Caco-2 (cell line): ENCODE results near the gene CNIH3. TPM values are rescaled to one million over a fixed set of nuclear protein-coding genes. Genes with fewer than 3 reads are reported as not detected.

Experiments used
- BruUV-seq: library from RNA; stranded (reverse); fragments of 400-500 nt; replicated peaks from 2 replicates; lab custom pipeline; 2021; lab: Mats Ljungman, UMichigan
- CTCF ChIA-PET: fragments of 300-600 bp; sonication (Branson Sonifier 250); formaldehyde crosslinking; loops from one replicate; lab custom pipeline; 2022; ENCODE audit warnings: antibody characterized with exemption; lab: Charles Lee
- POLR2A ChIA-PET: fragments of 300-600 bp; sonication (Branson Sonifier 250); formaldehyde crosslinking; loops from one replicate; lab custom pipeline; 2022; ENCODE audit warnings: antibody characterized with exemption; lab: Charles Lee
- DNase-seq, 2 experiments: peaks; one replicate each; pipeline versions ENCODE4 v3.0.0 to v3.0.0-alpha.2; 2020 to 2022
- H3K27me3 ChIP-seq: replicated peaks from 2 replicates; pipeline ENCODE4 v1.6.0; 2011; ENCODE audit warnings: low read length; ENCODE audit not compliant: control insufficient read depth, insufficient read depth
- H3K36me3 ChIP-seq: 2 replicates; pipeline ENCODE4 v1.5.1; 2011; ENCODE audit warnings: low read length; ENCODE audit not compliant: control insufficient read depth, insufficient read depth
- H3K4me1 ChIP-seq: fragments of 250-450 bp; sonication (Bioruptor Pico); 2 replicates; pipeline ENCODE4 v1.5.1; 2020; ENCODE audit warnings: mild to moderate bottlenecking
- H3K4me3 ChIP-seq: 2 replicates; pipeline ENCODE4 v1.5.1; 2011; ENCODE audit warnings: low read depth, mild to moderate bottlenecking, control low read depth, low read length
- H3K9me3 ChIP-seq: fragments of 250-450 bp; sonication (Bioruptor Pico); 2 replicates; pipeline ENCODE4 v1.5.1; 2020; ENCODE audit warnings: mild to moderate bottlenecking, moderate library complexity
- H3K27ac Mint-ChIP-seq: one replicate; pipeline ENCODE4 v1.8.0; 2022; ENCODE audit warnings: mixed read lengths; ENCODE audit not compliant: unreplicated experiment
- H3K27me3 Mint-ChIP-seq: one replicate; pipeline ENCODE4 v1.8.0; 2022; ENCODE audit warnings: mixed read lengths; ENCODE audit not compliant: insufficient read depth, unreplicated experiment
- H3K36me3 Mint-ChIP-seq: one replicate; pipeline ENCODE4 v1.8.0; 2022; ENCODE audit warnings: mild to moderate bottlenecking, mixed read lengths; ENCODE audit not compliant: insufficient read depth, unreplicated experiment
- H3K4me1 Mint-ChIP-seq: one replicate; pipeline ENCODE4 v1.8.0; 2022; ENCODE audit warnings: low read depth, mixed read lengths; ENCODE audit not compliant: unreplicated experiment
- H3K4me3 Mint-ChIP-seq: one replicate; pipeline ENCODE4 v1.8.0; 2022; ENCODE audit warnings: mild to moderate bottlenecking, moderate library complexity, mixed read lengths; ENCODE audit not compliant: unreplicated experiment
- H3K9me3 Mint-ChIP-seq: one replicate; pipeline ENCODE4 v1.8.0; 2022; ENCODE audit warnings: mixed read lengths; ENCODE audit not compliant: unreplicated experiment
- intact Hi-C: fragments of 100-400 bp; cut with micrococcal nuclease; formaldehyde crosslinking; loops from one replicate; pipeline ENCODE4 v1.10.0; 2022; ENCODE audit not compliant: unreplicated experiment
- total RNA-seq: library from RNA; stranded (reverse); gene quantifications from 2 replicates; pipeline ENCODE4 v1.2.3, GENCODE V29; 2022
- TF ChIP-seq, protein P1 (sequence below), 2 experiments: fragments of 200-600 bp in 1 of 2; IDR thresholded peaks; 1 replicate in 1 of 2; 2 replicates in 1 of 2; pipeline versions ENCODE4 v1.5.1 to v1.8.0; 2011 to 2022; ENCODE audit warnings: antibody characterized with exemption in 1 of 2, control low read depth in 1 of 2, inconsistent platforms in 1 of 2, low read depth in 1 of 2, low read length in 1 of 2, mild to moderate bottlenecking in 1 of 2, moderate library complexity in 1 of 2; ENCODE audit not compliant: insufficient read depth in 1 of 2, severe bottlenecking in 1 of 2, unreplicated experiment in 1 of 2

The CNIH3 gene
- total RNA-seq, 1 experiment from 2014 or later: 2.2 TPM

DNA sequence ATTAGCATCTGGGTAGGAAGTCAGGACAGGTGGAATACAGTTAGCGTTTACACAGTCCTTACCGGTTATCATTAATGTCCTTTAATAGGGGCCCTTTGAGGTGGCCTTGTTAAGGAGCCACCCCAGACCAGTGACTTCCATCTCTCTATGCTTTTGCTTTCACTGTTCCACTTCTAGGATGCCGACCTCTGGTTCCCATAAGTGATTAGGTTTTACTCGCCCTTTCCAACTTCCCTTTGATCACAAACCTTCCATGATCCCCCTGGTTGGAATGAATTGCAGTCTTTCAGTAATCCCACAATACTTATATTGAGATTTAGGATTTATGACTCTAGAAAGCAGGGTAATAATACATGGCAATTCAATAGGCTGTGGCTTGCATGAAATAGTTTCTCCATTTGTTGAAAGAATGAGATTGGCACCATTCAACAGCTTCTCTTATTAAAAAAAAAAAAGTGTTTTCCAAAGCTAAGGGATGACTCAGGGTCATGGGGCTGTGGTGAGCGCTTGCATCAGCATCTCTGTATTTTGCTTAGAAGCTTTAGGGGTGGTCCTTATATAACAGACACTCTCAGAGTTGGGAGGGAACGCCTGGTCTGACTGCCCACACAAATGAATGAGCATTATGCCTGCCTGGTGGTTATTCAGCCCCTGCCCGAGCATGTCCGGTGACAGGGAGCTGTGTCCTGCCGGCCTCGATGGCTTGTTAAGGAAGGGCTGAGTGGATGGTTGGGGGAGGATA, 110.5 kb downstream of the CNIH3 start:
- Mint-ChIP-seq H3K27ac (no peak overlapping the region), H3K4me1 (no peaks in the 10 kb centered on the region), H3K27me3 (peaks cover 7% of the 10 kb centered on the region), H3K9me3 (no peaks in the 10 kb centered on the region), H3K36me3 (no peaks in the 10 kb centered on the region), H3K4me3 (no peak overlapping the region)
- intact Hi-C loops: no loop called here
- no peak for DNase-seq
- Histone ChIP-seq H3K4me3 (no peak overlapping the region), H3K9me3 (no peaks in the 10 kb centered on the region), H3K4me1 (no peaks in the 10 kb centered on the region), H3K27me3 (no peaks in the 10 kb centered on the region; the same call in 1 of the 2 replicates), H3K36me3 (no peaks in the 10 kb centered on the region)
- ChIA-PET CTCF (no interaction called here), POLR2A (no interaction called here)
- TF ChIP-seq, protein P1, sequence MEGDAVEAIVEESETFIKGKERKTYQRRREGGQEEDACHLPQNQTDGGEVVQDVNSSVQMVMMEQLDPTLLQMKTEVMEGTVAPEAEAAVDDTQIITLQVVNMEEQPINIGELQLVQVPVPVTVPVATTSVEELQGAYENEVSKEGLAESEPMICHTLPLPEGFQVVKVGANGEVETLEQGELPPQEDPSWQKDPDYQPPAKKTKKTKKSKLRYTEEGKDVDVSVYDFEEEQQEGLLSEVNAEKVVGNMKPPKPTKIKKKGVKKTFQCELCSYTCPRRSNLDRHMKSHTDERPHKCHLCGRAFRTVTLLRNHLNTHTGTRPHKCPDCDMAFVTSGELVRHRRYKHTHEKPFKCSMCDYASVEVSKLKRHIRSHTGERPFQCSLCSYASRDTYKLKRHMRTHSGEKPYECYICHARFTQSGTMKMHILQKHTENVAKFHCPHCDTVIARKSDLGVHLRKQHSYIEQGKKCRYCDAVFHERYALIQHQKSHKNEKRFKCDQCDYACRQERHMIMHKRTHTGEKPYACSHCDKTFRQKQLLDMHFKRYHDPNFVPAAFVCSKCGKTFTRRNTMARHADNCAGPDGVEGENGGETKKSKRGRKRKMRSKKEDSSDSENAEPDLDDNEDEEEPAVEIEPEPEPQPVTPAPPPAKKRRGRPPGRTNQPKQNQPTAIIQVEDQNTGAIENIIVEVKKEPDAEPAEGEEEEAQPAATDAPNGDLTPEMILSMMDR (IDR thresholded peaks at IDR 0.05; ENCODE audit: insufficient read depth in 1 of 2, low read depth in 1 of 2, low read length in 1 of 2, severe bottlenecking in 1 of 2, unreplicated experiment in 1 of 2): no peak
- BruUV-seq: no TSS peak

DNA sequence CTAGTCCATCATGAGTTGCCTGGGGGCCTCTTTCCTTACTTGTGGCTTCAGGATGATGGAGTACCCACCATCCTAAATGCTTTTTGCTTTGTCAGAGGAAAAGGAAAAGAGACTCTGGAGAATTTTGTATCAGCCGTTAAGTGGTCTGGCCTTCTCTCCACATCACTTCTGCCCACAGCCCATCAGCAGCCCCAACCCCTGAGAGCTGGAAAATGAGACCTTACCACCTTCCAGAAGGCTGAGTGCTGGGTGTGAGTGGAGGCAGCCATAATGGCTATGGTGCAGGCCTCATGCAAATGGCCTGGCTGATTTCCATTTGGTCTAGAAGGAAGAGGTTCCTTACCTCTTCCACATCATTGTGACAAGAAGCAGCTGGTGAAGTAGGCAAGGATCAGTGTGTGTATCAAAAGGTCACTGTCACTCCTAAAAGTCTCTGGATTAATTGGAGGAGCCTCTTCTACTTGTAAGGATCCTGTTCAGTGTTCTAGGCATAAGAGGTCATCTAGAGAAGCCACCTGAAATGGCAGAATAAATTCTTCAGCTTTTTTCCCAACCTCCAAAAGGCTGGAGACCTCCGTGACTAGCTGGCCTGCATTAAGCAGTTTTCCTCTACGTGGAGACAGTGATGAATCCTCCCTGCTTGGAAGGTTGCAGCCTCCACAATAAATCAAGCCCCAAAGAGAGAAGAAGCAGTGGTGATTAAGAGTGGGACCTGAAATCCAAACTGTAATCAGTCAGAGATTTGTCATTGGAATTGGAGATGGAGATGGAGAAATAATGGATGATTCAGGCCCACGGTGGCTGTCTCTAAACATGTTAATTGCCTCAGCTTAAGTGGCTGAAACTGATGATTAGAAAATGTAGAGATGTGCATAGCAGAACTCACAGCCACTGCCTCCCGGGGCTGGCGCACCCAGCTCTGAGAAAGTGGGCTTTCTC, 111.5 kb downstream of the CNIH3 start:
- H3K27ac Mint-ChIP-seq: no peak overlapping the region
- no peaks in the 10 kb centered on the region for H3K9me3 Mint-ChIP-seq
- Histone ChIP-seq H3K4me3 (no peak overlapping the region), H3K36me3 (no peaks in the 10 kb centered on the region), H3K27me3 (no peaks in the 10 kb centered on the region; the same call in 1 of the 2 replicates), H3K9me3 (no peaks in the 10 kb centered on the region), H3K4me1 (no peaks in the 10 kb centered on the region)
- peaks cover 7% of the 10 kb centered on the region for H3K27me3 Mint-ChIP-seq
- intact Hi-C loops: no loop called here
- H3K36me3 Mint-ChIP-seq: no peaks in the 10 kb centered on the region
- no peaks in the 10 kb centered on the region for H3K4me1 Mint-ChIP-seq
- POLR2A ChIA-PET: no interaction called here
- no TSS peak for BruUV-seq
- TF ChIP-seq, protein P1 (IDR thresholded peaks at IDR 0.05; ENCODE audit: insufficient read depth in 1 of 2, low read depth in 1 of 2, low read length in 1 of 2, severe bottlenecking in 1 of 2, unreplicated experiment in 1 of 2): no peak
- CTCF ChIA-PET: no interaction called here
- DNase-seq: no peak
- H3K4me3 Mint-ChIP-seq: no peak overlapping the region

DNA sequence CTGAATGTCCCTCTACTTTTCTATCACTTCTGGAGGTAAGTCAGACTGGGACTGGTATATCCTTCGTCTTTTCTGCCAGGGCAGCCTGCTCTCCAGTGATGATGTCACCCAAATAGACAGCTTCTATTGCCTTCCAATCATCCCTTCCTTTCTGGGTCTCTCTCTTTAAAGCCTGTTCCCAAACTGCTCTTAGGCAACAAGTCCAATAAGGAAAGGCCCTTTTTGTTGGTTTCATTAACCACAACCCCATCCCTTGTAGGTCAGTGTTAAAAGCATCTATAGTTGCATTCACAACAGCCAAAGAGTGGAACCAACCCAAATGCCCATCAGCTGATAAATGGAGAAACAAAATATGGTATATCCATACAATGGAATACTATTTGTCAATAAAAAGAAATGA, 114.4 kb downstream of the CNIH3 start:
- TF ChIP-seq, protein P1 (IDR thresholded peaks at IDR 0.05; ENCODE audit: insufficient read depth in 1 of 2, low read depth in 1 of 2, low read length in 1 of 2, severe bottlenecking in 1 of 2, unreplicated experiment in 1 of 2): no peak
- Mint-ChIP-seq H3K4me3 (no peak overlapping the region), H3K36me3 (no peaks in the 10 kb centered on the region), H3K27ac (no peak overlapping the region), H3K27me3 (peaks cover 7% of the 10 kb centered on the region), H3K9me3 (no peaks in the 10 kb centered on the region), H3K4me1 (peaks cover 6% of the 10 kb centered on the region)
- H3K9me3 ChIP-seq: no peaks in the 10 kb centered on the region
- H3K27me3 ChIP-seq: no peaks in the 10 kb centered on the region; the same call in 1 of the 2 replicates
- H3K4me1 ChIP-seq: no peaks in the 10 kb centered on the region
- ChIA-PET POLR2A (no interaction called here), CTCF (no interaction called here)
- no peak overlapping the region for H3K4me3 ChIP-seq
- no peak for DNase-seq
- H3K36me3 ChIP-seq: no peaks in the 10 kb centered on the region
- intact Hi-C loops: no loop called here
- no TSS peak for BruUV-seq
